AG10803 (cell line): Measurements from ENCODE around the gene SCNN1B.

Experiments
- DNase-seq: peaks from one replicate; pipeline ENCODE4 v3.0.0; 2010; ENCODE audit warnings: low read depth
- H3K4me3 ChIP-seq: 2 replicates; pipeline ENCODE4 v1.5.1; 2011; ENCODE audit warnings: mild to moderate bottlenecking, low read length, control low read depth
- CTCF ChIP-seq: conservative IDR thresholded peaks from 2 replicates; pipeline ENCODE4 v1.5.1; 2011; ENCODE audit warnings: mild to moderate bottlenecking, low read length, control low read depth, inconsistent platforms

Gene SCNN1B

DNA sequence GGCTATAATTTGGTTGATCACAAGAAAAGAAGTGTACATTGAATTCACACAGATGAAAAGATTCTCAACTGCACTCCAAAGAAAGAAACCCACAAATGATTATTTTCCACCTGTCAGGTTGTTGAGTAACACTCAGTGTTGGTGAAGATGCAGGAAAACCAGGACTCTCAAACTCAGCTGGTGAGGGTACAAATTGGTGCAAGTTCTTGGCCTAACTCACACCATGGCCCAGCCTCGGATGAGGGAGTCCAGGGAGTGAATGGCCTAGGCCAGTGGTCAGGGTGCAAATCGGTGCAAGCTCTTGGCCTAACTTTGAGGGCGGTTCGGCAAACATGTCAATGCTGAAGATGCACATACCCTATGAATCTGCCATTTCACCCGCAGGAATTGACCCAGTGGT is 8.6 kb downstream of the SCNN1B start:
- no peak for DNase-seq
- no peak overlapping the region for H3K4me3 ChIP-seq
- TF ChIP-seq CTCF, result no peak

- TF ChIP-seq CTCF, result no peak
- no peak for DNase-seq
- no peak overlapping the region for H3K4me3 ChIP-seq
These were observed 14.1 kb downstream of the SCNN1B start for GRCh38 chr16:23316232-23316631.

DNA sequence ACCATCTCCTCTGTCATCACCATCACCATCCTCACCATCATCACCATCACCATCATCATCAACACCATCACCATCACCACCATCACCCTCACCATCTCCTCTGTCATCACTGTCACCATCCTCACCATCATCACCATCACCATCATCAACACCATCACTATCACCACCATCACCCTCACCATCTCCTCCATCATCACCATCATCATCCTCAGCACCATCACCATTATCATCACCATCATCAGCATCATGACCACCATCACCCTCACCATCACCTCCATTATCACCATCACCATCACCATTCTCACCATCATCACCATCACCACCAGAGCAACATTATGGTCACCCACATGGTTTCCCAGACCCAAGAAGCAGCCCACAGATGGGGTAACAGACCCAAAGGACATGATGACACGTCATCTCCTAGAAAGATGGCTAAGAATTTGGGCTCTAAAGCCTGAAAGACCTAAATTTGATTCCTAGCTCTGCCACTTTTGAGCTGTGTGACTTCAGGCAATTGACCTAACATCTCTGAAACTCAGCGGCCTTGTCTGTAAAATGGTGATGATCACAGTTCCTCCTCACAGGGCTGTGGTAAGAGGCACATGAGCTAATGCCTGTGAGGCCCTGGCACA is 14.6 kb downstream of the SCNN1B start:
- no peak overlapping the region for H3K4me3 ChIP-seq
- no peak for TF ChIP-seq CTCF
- no peak for DNase-seq

DNA sequence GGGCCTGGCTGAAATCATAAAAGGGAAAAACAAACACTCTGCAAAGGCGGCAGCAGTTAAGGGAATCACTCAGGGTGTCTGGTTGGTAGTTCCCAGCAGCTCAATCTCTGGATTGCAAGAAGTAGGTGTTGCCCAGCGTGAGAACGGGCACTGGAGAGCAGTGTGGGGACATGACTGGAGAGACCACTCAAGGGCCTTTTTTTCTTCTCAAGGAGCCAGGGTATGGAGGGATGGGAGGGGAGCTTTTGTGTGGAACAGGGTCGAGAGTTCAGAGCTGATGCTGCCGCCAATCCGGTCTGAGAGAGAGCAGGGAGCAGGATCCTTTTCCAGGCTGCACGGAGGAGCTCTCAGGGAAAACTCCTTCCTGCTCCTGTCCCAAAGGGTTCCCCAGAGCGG is 15.2 kb downstream of the SCNN1B start:
- TF ChIP-seq CTCF, result no peak
- no peak for DNase-seq

DNA sequence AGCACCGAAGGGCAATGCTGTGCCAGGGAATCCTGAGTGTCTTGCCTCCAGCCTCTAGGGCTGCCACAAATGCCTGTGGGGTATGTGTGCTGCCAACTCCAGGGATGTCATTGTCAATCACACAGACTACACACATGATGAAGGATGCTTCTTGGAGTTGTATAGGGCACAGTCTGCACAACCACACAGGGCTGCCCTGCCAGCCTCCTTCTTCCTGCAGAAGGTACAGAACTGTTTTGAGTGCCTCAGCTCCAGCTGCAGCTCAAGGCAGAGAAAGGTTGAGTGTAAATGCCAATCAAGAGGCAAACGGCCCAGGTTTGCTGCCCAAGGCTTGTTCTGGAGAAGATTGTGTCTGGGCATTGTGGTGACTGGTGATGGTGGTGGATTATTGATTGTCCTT is 15.6 kb downstream of the SCNN1B start:
- no peak for DNase-seq
- no peak for TF ChIP-seq CTCF
- H3K4me3 ChIP-seq, result no peak overlapping the region

More for the DNA sequence above, 15.2 kb downstream of the SCNN1B start:
- no peak overlapping the region for H3K4me3 ChIP-seq

DNA sequence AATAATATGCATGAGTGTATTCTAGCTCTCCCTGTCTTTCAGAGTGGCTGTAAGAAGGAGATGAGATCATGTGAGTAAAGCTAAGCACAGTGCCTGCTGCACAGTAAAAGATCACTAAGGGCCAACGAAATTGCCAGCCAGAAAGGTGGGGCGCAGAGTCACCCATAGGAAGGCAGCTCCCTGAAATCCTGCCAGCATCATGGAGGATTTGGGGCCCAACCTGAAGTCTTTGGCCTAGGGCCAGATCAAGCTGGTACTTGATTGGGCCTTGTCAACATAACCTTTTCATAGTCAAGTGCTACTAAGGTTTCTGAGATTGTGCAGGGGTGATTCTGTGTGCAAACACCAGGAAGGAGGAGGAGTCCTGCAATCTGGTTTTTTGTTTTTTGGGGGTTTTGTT is 16.5 kb downstream of the SCNN1B start:
- DNase-seq, result no peak
- TF ChIP-seq CTCF, result no peak

DNA sequence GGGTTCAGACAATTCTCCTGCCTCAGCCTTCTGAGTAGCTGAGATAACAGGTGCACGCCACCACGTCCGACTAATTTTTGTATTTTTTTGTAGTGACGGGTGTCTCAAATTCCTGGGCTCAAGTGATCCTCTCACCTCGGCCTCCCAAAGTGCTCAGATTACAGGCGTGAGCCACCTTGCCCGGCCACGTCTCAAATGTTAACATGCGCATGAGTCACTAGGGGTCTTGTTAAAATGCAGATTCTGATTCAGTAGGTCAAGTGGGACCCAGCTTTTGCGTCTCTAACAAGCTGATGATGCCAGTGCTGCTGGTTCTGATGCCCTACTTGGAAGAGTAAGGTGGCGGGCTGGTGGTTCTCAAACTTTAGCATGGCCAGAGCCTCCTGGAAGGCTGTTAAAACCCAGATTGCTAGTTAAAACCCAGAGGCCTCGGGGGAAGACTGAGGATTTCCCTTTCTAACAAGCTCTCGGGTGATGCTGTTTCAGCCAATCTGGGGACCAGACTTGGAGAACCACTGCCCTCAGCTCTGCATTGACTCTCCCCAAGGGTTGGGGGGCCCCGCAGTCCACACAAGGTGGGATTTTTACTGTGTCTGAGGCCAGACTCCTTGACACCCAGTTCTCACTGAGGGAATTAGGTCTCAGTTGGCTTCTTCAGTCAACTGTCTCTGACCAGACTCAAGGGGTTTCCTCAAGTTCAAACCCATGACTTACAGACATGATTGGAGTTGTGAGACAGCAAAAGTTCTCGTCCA is 17.9 kb downstream of the SCNN1B start:
- DNase-seq, result no peak
- no peak overlapping the region for H3K4me3 ChIP-seq
- no peak for TF ChIP-seq CTCF

More for the DNA sequence above, 16.5 kb downstream of the SCNN1B start:
- no peak overlapping the region for H3K4me3 ChIP-seq
